Panc1 (cell line): Measurements from ENCODE around the gene ANK3. TPM values are rescaled to one million over a fixed set of nuclear protein-coding genes. Genes with fewer than 3 reads are reported as not detected.

Experiments
- ATAC-seq: fragments of 200-7000 bp; cut with Tn5 transposase; 2 replicates; pipeline ENCODE4 v1.9.1; 2020; ENCODE audit warnings: mild to moderate bottlenecking, moderate library complexity
- BruUV-seq: library from RNA; stranded (reverse); fragments of 400-500 nt; replicated peaks from 2 replicates; lab custom pipeline; 2021; lab: Mats Ljungman, UMichigan
- CTCF ChIA-PET: fragments of 300-600 bp; sonication (Branson Sonifier 250); formaldehyde crosslinking; loops from one replicate; lab custom pipeline; 2022; ENCODE audit warnings: antibody characterized with exemption; lab: Charles Lee
- POLR2A ChIA-PET: fragments of 300-600 bp; sonication (Branson Sonifier 250); formaldehyde crosslinking; loops from one replicate; lab custom pipeline; 2022; ENCODE audit warnings: antibody characterized with exemption; lab: Charles Lee
- DNase-seq: peaks from one replicate; pipeline ENCODE4 v3.0.0-alpha.2; 2010; ENCODE audit warnings: low read depth, low spot score
- H3K27ac ChIP-seq: 2 replicates; pipeline ENCODE4 v1.5.1; 2011; ENCODE audit warnings: mild to moderate bottlenecking, low read length, inconsistent platforms
- H3K27me3 ChIP-seq: fragments of 200-500 bp; sonication (Bioruptor generic); 2 replicates; pipeline ENCODE4 v1.6.0; 2014; ENCODE audit warnings: low read length, inconsistent platforms; ENCODE audit not compliant: control insufficient read depth, insufficient read depth
- H3K36me3 ChIP-seq: fragments of 200-500 bp; sonication (Bioruptor generic); 2 replicates; pipeline ENCODE4 v1.5.1; 2014; ENCODE audit warnings: inconsistent platforms, mild to moderate bottlenecking, low read length, moderate library complexity; ENCODE audit not compliant: control insufficient read depth, insufficient read depth
- H3K4me1 ChIP-seq: 2 replicates; pipeline ENCODE4 v1.5.1; 2011; ENCODE audit warnings: inconsistent platforms, mild to moderate bottlenecking, low read length, moderate library complexity; ENCODE audit not compliant: control insufficient read depth, insufficient read depth
- H3K4me3 ChIP-seq, 2 experiments: 2 replicates each; pipeline ENCODE4 v1.5.1; 2011 to 2012; ENCODE audit warnings: low read depth in 2 of 2, low read length in 2 of 2, mild to moderate bottlenecking in 2 of 2, inconsistent platforms in 1 of 2, moderate library complexity in 1 of 2
- H3K9me3 ChIP-seq: fragments of 200-500 bp; sonication (Bioruptor generic); 2 replicates; pipeline ENCODE4 v1.5.1; 2014; ENCODE audit warnings: low read depth, mild to moderate bottlenecking, inconsistent platforms, low read length, moderate library complexity; ENCODE audit not compliant: control insufficient read depth, insufficient read depth
- CTCF ChIP-seq: fragments of 450-650 bp; IDR thresholded peaks from 2 replicates; pipeline ENCODE4 v1.5.1; 2017; ENCODE audit warnings: mild to moderate bottlenecking
- POLR2AphosphoS5 ChIP-seq: IDR thresholded peaks from 2 replicates; pipeline ENCODE4 v1.6.1; 2012; ENCODE audit warnings: mild to moderate bottlenecking, low read depth, low read length, moderate library complexity
- REST ChIP-seq, 2 experiments: IDR thresholded peaks; 2 replicates each; pipeline ENCODE4 v1.6.1; 2011 to 2012; ENCODE audit warnings: low read depth in 2 of 2, control low read depth in 1 of 2, low read length in 1 of 2, mild to moderate bottlenecking in 1 of 2, moderate library complexity in 1 of 2; ENCODE audit not compliant: insufficient read depth in 1 of 2
- SIN3A ChIP-seq: IDR thresholded peaks from 2 replicates; pipeline ENCODE4 v1.6.1; 2012; ENCODE audit warnings: low read depth, mild to moderate bottlenecking, low read length, moderate library complexity, borderline replicate concordance; ENCODE audit not compliant: insufficient read depth
- TCF7L2 ChIP-seq: IDR thresholded peaks from 2 replicates; pipeline ENCODE4 v1.6.1; 2011; ENCODE audit warnings: mild to moderate bottlenecking, low read depth, low read length, inconsistent platforms
- in situ Hi-C: cut with HindIII; loops from 2 replicates; pipeline ENCODE4 v1.10.0; 2016; ENCODE audit warnings: low sequenced_read_pairs, low pct_unique_long_range_greater_than_20kb
- intact Hi-C: fragments of 100-400 bp; cut with micrococcal nuclease; formaldehyde crosslinking; loops from one replicate; pipeline ENCODE4 v1.10.0; 2022; ENCODE audit not compliant: unreplicated experiment
- total RNA-seq: library from RNA; stranded (reverse); gene quantifications from one replicate; pipeline ENCODE4 v1.2.1, GENCODE V29; 2021; ENCODE audit not compliant: unreplicated experiment

Gene ANK3
- total RNA-seq, 1 experiment from 2014 or later = 2.5 TPM

GRCh38 chr10:60031183-60031582, 358.5 kb downstream of the ANK3 start:
- Histone ChIP-seq H3K4me3 (no peak overlapping the region), H3K36me3 (no peaks in the 10 kb centered on the region), H3K9me3 (no peaks in the 10 kb centered on the region), H3K27me3 (peaks cover 3% of the 10 kb centered on the region; the same call in 1 of the 2 replicates), H3K27ac (no peak overlapping the region), H3K4me1 (no peaks in the 10 kb centered on the region)
- TF ChIP-seq POLR2AphosphoS5 = no peak
- in situ Hi-C loops = no loop called here
- DNase-seq = no peak
- CTCF ChIA-PET = no interaction called here
- intact Hi-C loops = loop anchor here (1.0 to 10.0 kb wide), 2 partner anchors 56 to 405 kb away; no protein-coding TSS in a partner anchor
- no peak for ATAC-seq
- POLR2A ChIA-PET = no interaction called here
- BruUV-seq = no TSS peak

GRCh38 chr10:60029475-60029874, 360.2 kb downstream of the ANK3 start:
- POLR2A ChIA-PET = no interaction called here
- in situ Hi-C loops (no loop called here), intact Hi-C loops (loop anchor here (10.0 kb wide), 1 partner anchor 785 kb away; no protein-coding TSS in a partner anchor)
- TF ChIP-seq POLR2AphosphoS5 (no peak), CTCF (no peak), TCF7L2 (no peak), REST (IDR thresholded peaks at IDR 0.05; ENCODE audit: insufficient read depth in 1 of 2, low read depth in 2 of 2, low read length in 1 of 2) (no peak)
- no peak for DNase-seq
- Histone ChIP-seq H3K27me3 (peaks cover 5% of the 10 kb centered on the region), H3K36me3 (no peaks in the 10 kb centered on the region), H3K9me3 (no peaks in the 10 kb centered on the region), H3K27ac (no peak overlapping the region), H3K4me1 (no peaks in the 10 kb centered on the region), H3K4me3 (no peak overlapping the region)
- CTCF ChIA-PET = no interaction called here
- no TSS peak for BruUV-seq
- ATAC-seq = no peak

GRCh38 chr10:60028081-60028480, 361.6 kb downstream of the ANK3 start:
- no peak for DNase-seq
- CTCF ChIA-PET = no interaction called here
- no peak for TF ChIP-seq TCF7L2
- TF ChIP-seq SIN3A = no peak
- TF ChIP-seq CTCF = no peak
- TF ChIP-seq REST (IDR thresholded peaks at IDR 0.05; ENCODE audit: insufficient read depth in 1 of 2, low read depth in 2 of 2, low read length in 1 of 2) = no peak
- no peak for TF ChIP-seq POLR2AphosphoS5

More at GRCh38 chr10:60028081-60028480, 361.6 kb downstream of the ANK3 start:
- intact Hi-C loops = loop anchor here (10.0 kb wide), 1 partner anchor 783 kb away; no protein-coding TSS in a partner anchor
- Histone ChIP-seq H3K27ac (no peak overlapping the region), H3K4me1 (no peaks in the 10 kb centered on the region), H3K36me3 (no peaks in the 10 kb centered on the region), H3K9me3 (no peaks in the 10 kb centered on the region), H3K4me3 (no peak overlapping the region), H3K27me3 (peaks cover 5% of the 10 kb centered on the region)
- in situ Hi-C loops = no loop called here
- POLR2A ChIA-PET = no interaction called here
- no TSS peak for BruUV-seq
- ATAC-seq = no peak
